Aorta (tissue), 5 donors: ENCODE data around the gene SEMA5A. TPM values are rescaled to one million over a fixed set of nuclear protein-coding genes. Genes with fewer than 3 reads are reported as not detected.

Source experiments
- ATAC-seq: fragments of 200-7000 bp; cut with Tn5 transposase; one replicate; pipeline ENCODE4 v1.9.1; 2022; ENCODE audit warnings: moderate library complexity; ENCODE audit not compliant: low FRiP score
- DNase-seq, 2 donors: peaks; one replicate each; pipeline ENCODE4 v3.0.0-alpha.2; 2020
- H3K27ac ChIP-seq, 2 donors: one replicate each; pipeline ENCODE4 v1.5.1; 2013; ENCODE audit warnings: low read length in 2 of 2, mild to moderate bottlenecking in 2 of 2, moderate library complexity in 2 of 2, control low read depth in 1 of 2, inconsistent platforms in 1 of 2, low read depth in 1 of 2
- H3K27me3 ChIP-seq, 2 donors: one replicate each; pipeline ENCODE4 v1.6.1; 2013; ENCODE audit warnings: control low read depth in 1 of 2, low read length in 1 of 2, mild to moderate bottlenecking in 1 of 2, moderate library complexity in 1 of 2; ENCODE audit not compliant: insufficient read depth in 2 of 2, control insufficient read depth in 1 of 2
- H3K36me3 ChIP-seq, 2 donors: one replicate each; pipeline ENCODE4 v1.6.1; 2013; ENCODE audit warnings: control low read depth in 1 of 2, low read length in 1 of 2, mild to moderate bottlenecking in 1 of 2; ENCODE audit not compliant: insufficient read depth in 2 of 2, control insufficient read depth in 1 of 2
- H3K4me1 ChIP-seq, 2 donors: one replicate each; pipeline ENCODE4 v1.6.1; 2013; ENCODE audit warnings: low read length in 2 of 2, control low read depth in 1 of 2, mild to moderate bottlenecking in 1 of 2, moderate library complexity in 1 of 2; ENCODE audit not compliant: insufficient read depth in 2 of 2, control insufficient read depth in 1 of 2
- H3K4me3 ChIP-seq, 2 donors: one replicate each; pipeline ENCODE4 v1.5.1; 2013; ENCODE audit warnings: low read length in 2 of 2, control low read depth in 1 of 2, mild to moderate bottlenecking in 1 of 2
- H3K9me3 ChIP-seq: one replicate; pipeline ENCODE4 v1.6.1; 2013; ENCODE audit warnings: mild to moderate bottlenecking, low read length; ENCODE audit not compliant: control insufficient read depth
- WGBS, 2 donors: extraction: QIAGEN DNeasy Blood & Tissue Kit; methylation state at CpG; one replicate each; pipeline ENCODE4 v1.1.7; 2013; 5-methylcytosine and 5-hydroxymethylcytosine counted together
- intact Hi-C, 2 donors: fragments of 100-400 bp; cut with DNase I; formaldehyde crosslinking; loops; one replicate each; pipeline versions ENCODE4 v1.14.2 to v1.15.0; 2022
- polyA plus RNA-seq, 2 donors: library from polyadenylated mRNA; stranded (reverse); fragments of 200-250 nt; gene quantifications; one replicate each; pipeline ENCODE4 v1.2.3, GENCODE V29; 2013
- total RNA-seq, 2 donors: library from RNA; stranded (reverse); fragmentation: NEBNext Ultra II Directional; extraction: Animal tissue kit (Norgen Biotek cat#: 25700); gene quantifications; one replicate each; pipeline ENCODE4 v1.2.1, GENCODE V29; 2021
- donor health status: healthy with polysubstance abuse.
- donor health status: Bipolar disorder and iron deficiency.
- donor health status: DM: no; HTN: no; CAD: no.
- donor health status: DM: no; HTN: no; CAD: no.
- donor health status: DM: yes; HTN: yes; CAD: no.

SEMA5A gene
- total and polyA plus RNA-seq, 4 donors, result 1.8 to 21.8 (median 12.7) TPM

DNA sequence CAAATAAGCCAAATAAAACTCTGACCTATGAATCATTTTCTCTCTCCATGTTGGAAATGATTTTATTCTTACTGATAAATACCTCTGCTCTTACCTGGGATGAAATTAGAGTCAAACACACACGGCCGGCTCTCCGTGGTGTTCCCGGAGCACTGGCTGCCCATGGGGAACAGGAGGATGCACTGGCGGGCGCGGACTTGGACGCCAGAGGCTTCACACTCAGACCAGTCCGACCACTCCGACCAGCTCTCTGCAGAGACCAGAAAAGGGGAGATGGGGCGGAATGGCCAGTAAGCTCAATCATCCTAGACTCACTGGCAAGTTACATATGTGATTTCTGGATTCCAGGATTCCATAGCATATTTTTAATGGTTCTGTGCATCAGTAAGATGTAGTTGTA lies 494.1 kb downstream of the SEMA5A start:
- Histone ChIP-seq H3K4me3 (no peak overlapping the region), H3K27me3 (no peaks in the 10 kb centered on the region), H3K4me1 (peaks cover 3 to 4% of the 10 kb centered on the region in 2 donors), H3K36me3 (peaks cover 0 to 2% of the 10 kb centered on the region in 2 donors), H3K9me3 (no peaks in the 10 kb centered on the region), H3K27ac (no peak overlapping the region)
- 96 to 97% methylated on average over 11 of the region's 11 CpGs for WGBS, 2 donors
- DNase-seq (no peak), ATAC-seq (no peak)
- intact Hi-C loops, result loop anchor here in 1 of 2 donors (10.0 kb wide), 1 partner anchor 493 kb away; the partner anchor contains the start of gene SEMA5A

DNA sequence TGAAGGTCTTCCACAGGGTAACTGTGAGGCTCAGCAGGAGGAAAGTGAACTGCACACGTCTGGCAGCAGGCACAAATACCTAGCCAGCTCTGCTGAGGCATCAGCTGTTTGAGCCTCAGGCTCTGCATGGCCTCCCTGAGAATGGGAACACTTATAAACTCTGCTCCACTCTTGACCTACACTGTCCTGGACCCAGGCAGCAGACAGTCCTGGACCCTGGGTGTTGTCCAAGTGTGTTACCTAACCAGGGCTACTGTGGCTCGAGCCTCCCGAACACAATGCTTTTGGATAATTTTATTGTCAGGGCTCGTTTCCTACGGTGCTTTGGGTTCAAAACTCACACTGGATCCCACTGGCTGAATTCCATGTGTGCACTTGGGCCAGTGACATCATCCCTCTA lies 497.9 kb downstream of the SEMA5A start:
- Histone ChIP-seq H3K27me3 (no peaks in the 10 kb centered on the region), H3K4me1 (no peaks in the 10 kb centered on the region), H3K4me3 (no peak overlapping the region), H3K36me3 (peaks cover 0 to 2% of the 10 kb centered on the region in 2 donors), H3K9me3 (no peaks in the 10 kb centered on the region), H3K27ac (no peak overlapping the region)
- ATAC-seq, result no peak
- intact Hi-C loops, result no loop called here
- 63 to 73% methylated on average over 5 of the region's 5 CpGs for WGBS, 2 donors
- DNase-seq, result no peak

DNA sequence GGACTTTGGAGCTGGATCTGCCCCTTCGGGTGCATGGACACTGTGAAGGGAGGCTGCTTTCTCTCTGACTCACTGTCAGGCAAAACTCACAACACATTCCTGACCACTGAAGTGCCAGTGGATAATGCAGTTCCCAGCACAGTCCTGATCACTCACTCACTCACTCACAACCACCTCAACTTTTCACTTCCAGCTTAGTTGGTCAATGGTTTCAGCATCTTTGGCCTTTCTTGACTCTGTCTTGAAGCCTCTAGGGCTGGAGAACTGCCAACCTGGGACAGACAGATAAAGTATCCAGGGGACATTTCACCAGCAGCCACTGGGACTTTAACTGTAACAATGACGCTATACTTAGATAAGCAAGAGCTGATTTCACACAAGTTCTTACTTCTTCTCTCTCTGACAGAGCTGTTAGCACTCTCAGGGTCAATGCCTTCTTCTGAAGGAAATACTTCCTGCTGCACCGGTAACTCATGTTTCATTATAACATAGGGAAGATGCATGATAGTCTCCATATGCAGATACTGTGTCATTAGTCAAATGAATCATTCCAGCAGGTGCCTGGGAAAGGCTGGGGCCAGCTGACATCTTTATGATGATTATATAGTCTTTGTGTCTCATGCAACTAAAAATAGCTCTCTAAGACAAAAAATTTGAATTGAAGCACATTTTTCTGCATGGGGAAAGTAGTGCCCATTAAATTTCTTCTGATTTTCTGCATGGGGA lies 499.0 kb downstream of the SEMA5A start:
- Histone ChIP-seq H3K4me3 (no peak overlapping the region), H3K27me3 (no peaks in the 10 kb centered on the region), H3K9me3 (no peaks in the 10 kb centered on the region), H3K4me1 (no peaks in the 10 kb centered on the region), H3K36me3 (peaks cover 0 to 2% of the 10 kb centered on the region in 2 donors), H3K27ac (peak overlapping the region in 1 of 2 donors; percentile 42)
- 14 to 21% methylated on average over 3 of the region's 3 CpGs for WGBS, 2 donors
- ATAC-seq, result peak; percentile 73
- DNase-seq, result peak in 1 of 2 donors; percentile 69
- intact Hi-C loops, result no loop called here

DNA sequence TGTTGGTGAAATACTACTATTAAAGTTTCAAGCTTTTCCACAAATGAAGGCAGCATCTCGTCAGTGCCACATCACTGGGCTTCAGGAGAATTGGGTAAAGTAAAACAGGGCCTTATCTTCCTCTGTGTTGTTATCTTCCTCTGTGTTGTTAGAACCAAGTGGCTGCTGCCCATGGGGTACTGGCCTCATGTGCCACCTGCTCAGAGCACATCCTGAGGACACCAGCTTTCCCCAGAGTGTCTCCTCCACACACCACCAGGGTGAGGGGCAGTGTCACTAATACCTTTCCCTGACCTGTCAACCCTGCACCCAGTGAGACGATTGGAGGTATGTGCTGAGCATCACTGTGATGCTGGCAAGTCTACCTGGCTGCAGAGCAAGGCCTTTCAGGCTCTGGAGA lies 499.9 kb downstream of the SEMA5A start:
- ATAC-seq, result no peak
- DNase-seq, result no peak
- no peak overlapping the region for H3K27ac ChIP-seq
- intact Hi-C loops, result no loop called here
- WGBS, 2 donors, result 82 to 88% methylated on average over 2 of the region's 2 CpGs
- H3K4me1 ChIP-seq, result no peaks in the 10 kb centered on the region
- peaks cover 0 to 2% of the 10 kb centered on the region in 2 donors for H3K36me3 ChIP-seq
- no peaks in the 10 kb centered on the region for H3K27me3 ChIP-seq
- no peaks in the 10 kb centered on the region for H3K9me3 ChIP-seq
- H3K4me3 ChIP-seq, result no peak overlapping the region

DNA sequence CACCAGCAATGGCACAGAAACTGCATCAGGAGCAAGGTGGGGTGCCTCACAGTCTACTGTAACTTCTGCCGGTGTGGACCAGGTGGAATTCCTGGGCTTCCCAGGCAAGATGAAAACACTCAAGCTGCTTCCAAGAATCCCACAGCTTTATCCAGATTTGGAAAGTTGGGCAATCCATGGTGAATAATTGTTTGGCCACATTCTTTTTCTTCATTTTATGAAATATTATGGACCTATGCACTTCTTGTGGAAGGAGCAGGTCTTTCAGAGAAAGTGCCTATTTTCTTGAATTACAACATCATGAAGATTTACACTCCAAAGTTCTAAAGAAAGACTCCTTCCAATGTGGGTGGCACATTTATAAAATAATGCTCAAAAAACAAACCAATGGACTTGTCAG lies 503.6 kb downstream of the SEMA5A start:
- 77 to 87% methylated on average over 1 of the region's 1 CpG for WGBS, 2 donors
- no peaks in the 10 kb centered on the region for H3K4me1 ChIP-seq
- no peaks in the 10 kb centered on the region for H3K27me3 ChIP-seq
- no peak overlapping the region for H3K27ac ChIP-seq
- no peaks in the 10 kb centered on the region for H3K36me3 ChIP-seq
- no peak for ATAC-seq
- no peak overlapping the region for H3K4me3 ChIP-seq
- intact Hi-C loops, result no loop called here
- no peaks in the 10 kb centered on the region for H3K9me3 ChIP-seq
- DNase-seq, result no peak

DNA sequence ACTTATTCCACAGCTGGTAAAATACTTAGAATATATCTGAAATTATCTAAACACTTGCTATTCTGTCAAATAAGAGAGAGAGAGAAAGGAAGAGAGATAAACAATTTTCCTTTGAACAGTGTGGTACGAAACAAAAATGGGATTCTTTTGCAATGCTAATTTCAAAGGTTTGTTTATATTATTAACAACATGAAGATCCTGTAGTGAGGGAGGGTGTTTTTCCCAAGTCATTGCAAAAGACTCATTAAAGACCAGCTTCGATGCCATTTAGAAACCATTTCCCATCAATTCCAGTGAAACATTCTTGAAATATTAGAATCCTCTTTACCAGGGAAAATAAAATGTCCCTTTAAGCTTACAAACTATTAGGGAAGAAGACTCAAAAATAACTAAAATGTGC lies 505.4 kb downstream of the SEMA5A start:
- no peaks in the 10 kb centered on the region for H3K27me3 ChIP-seq
- DNase-seq, result no peak
- no peak overlapping the region for H3K4me3 ChIP-seq
- no peaks in the 10 kb centered on the region for H3K9me3 ChIP-seq
- no peaks in the 10 kb centered on the region for H3K4me1 ChIP-seq
- no peak for ATAC-seq
- H3K36me3 ChIP-seq, result no peaks in the 10 kb centered on the region
- WGBS, 2 donors, result 96 to 98% methylated on average over 2 of the region's 2 CpGs
- no peak overlapping the region for H3K27ac ChIP-seq
- intact Hi-C loops, result no loop called here

DNA sequence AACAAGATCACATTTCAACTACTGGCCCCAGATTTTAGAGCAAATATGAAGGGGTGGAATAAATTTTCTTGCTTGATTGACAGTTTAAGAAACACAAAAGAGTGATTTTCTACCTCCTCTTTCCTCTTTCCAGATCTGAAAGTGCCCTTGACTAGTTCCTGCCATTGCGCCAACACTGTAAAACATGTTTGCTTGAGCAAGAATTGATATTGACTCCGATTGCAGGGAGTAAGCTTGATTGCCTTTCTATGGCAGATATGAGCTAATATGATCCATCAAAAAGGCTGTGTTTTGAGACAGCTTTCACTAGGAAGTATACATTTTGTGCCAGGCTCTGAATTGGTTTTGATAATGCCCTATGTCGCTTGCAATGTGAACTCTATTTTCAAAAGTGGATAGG lies 508.8 kb downstream of the SEMA5A start:
- no peaks in the 10 kb centered on the region for H3K9me3 ChIP-seq
- H3K4me1 ChIP-seq, result no peaks in the 10 kb centered on the region
- no peaks in the 10 kb centered on the region for H3K27me3 ChIP-seq
- H3K27ac ChIP-seq, result no peak overlapping the region
- intact Hi-C loops, result no loop called here
- H3K4me3 ChIP-seq, result no peak overlapping the region
- ATAC-seq (no peak), DNase-seq (no peak)
- no peaks in the 10 kb centered on the region for H3K36me3 ChIP-seq
- WGBS, 2 donors, result 82 to 88% methylated on average over 3 of the region's 3 CpGs

DNA sequence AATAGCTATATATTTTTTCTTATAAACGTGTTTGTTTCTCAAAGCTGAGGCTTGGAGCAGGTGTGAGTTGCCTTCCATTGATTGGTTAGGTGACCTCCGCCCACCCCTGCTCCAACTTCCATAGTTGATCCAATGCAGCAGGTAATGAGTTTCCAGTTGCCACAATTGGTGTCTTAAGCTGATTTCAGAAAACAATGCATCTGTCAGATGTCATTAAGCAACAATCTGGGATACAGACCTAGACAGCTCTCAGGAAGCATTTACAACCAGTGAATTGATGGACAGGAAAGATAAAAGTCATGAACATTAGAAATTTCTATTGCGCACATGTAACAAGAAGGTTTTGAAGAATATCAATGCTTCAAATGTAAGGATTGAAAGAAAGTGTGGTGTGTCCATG lies 510.5 kb downstream of the SEMA5A start:
- Histone ChIP-seq H3K27ac (no peak overlapping the region), H3K4me1 (no peaks in the 10 kb centered on the region), H3K36me3 (no peaks in the 10 kb centered on the region), H3K4me3 (no peak overlapping the region), H3K27me3 (no peaks in the 10 kb centered on the region), H3K9me3 (no peaks in the 10 kb centered on the region)
- WGBS, 2 donors, result 86 to 91% methylated on average over 3 of the region's 3 CpGs
- intact Hi-C loops, result no loop called here
- ATAC-seq (no peak), DNase-seq (no peak)

DNA sequence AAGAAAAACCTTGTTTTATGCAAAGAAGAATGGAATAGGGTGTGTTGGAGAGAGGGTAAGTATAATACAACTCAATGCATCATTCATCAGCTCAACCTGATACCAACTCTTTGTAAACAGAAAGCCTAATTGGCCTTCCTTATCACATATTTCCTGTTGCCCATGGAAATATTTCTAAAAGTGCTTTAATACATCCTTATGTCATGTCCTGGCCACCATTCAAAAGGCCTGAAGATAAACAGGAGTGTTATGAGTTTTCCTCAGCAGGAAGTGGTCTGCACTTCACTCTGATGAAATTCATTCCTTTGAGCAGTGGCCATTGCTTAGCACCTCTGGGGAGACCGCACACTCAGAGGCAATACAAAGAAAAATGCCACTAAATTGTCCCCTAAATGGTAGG lies 511.2 kb downstream of the SEMA5A start:
- H3K9me3 ChIP-seq, result no peaks in the 10 kb centered on the region
- no peak overlapping the region for H3K27ac ChIP-seq
- H3K36me3 ChIP-seq, result no peaks in the 10 kb centered on the region
- H3K4me3 ChIP-seq, result no peak overlapping the region
- ATAC-seq (no peak), DNase-seq (no peak)
- WGBS, 2 donors, result 74 to 85% methylated on average over 1 of the region's 1 CpG
- intact Hi-C loops, result no loop called here
- H3K4me1 ChIP-seq, result no peaks in the 10 kb centered on the region
- no peaks in the 10 kb centered on the region for H3K27me3 ChIP-seq
